ENCODE measurements around the gene HNRNPC. TPM values are rescaled to one million over a fixed set of nuclear protein-coding genes. Genes with fewer than 3 reads are reported as not detected.
"Not testable (repeated sequence)": the region's sequence is repeated elsewhere in the genome, so short reads cannot be mapped to it uniquely, and the experiment has no call there.

The HNRNPC gene
- polyA plus RNA-seq, 1 donor from 2014 or later = 1,176 TPM

DNA sequence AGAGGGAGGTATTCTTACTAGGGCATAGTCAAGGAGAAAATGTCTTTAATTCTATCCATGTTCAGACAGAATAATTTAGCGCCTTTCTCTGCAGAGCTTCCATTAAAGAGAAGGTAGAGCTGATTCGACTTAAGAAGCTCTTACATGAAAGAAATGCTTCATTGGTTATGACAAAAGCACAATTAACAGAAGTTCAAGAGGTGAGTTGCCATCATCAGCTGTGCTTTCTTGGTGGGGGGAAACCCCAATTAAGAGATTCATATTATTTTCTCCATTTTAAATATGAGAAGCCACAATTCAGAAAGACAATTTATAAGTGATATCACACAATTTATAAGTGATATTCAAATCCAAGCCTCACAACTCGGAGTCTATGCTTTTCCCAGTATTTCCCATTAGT, 38.4 kb upstream of the HNRNPC start:
- H3K4me2 ChIP-seq (ENCODE audit: low read length) = no peak overlapping the region

DNA sequence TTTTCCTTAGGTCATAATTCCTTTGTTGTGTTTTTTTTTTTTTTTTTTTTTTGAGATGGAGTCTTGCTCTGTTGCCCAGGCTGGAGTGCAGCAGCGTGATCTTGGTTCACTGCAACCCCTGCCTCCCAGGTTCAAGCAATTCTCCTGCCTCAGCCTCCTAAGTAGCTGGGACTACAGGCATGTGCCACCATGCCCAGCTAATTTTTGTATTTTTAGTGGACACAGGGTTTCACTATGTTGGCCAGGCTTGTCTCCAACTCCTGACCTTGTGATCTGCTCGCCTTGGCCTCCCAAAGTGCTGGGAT, 33.5 kb upstream of the HNRNPC start:
- not testable (repeated sequence) for H4K20me1 ChIP-seq (ENCODE audit: insufficient read depth); H2AFZ ChIP-seq (ENCODE audit: low read depth, low read length); H3K4me3 ChIP-seq (ENCODE audit: low read length); H3K9me2 ChIP-seq (ENCODE audit: insufficient read depth, low read length); H3K9me3 ChIP-seq (ENCODE audit: low read length); H3K36me3 ChIP-seq (ENCODE audit: insufficient read depth, low read length); H3K79me2 ChIP-seq (replicated peaks; ENCODE audit: insufficient read depth, low read length); H3F3A ChIP-seq (ENCODE audit: insufficient read depth, low read length, poor library complexity, severe bottlenecking); H3K27me3 ChIP-seq (ENCODE audit: insufficient read depth, low read depth, low read length); H3K9ac ChIP-seq (ENCODE audit: low read length); H3K27ac ChIP-seq (ENCODE audit: low read length); H3K4me2 ChIP-seq (ENCODE audit: low read length)

More for the DNA sequence above, 38.4 kb upstream of the HNRNPC start:
- Histone ChIP-seq H3K36me3 (ENCODE audit: insufficient read depth, low read length) (no peaks in the 10 kb centered on the region), H4K20me1 (ENCODE audit: insufficient read depth) (no peaks in the 10 kb centered on the region), H3K9me3 (ENCODE audit: low read length) (no peaks in the 10 kb centered on the region), H3K9me2 (ENCODE audit: insufficient read depth, low read length) (no peaks in the 10 kb centered on the region), H3K27ac (ENCODE audit: low read length) (no peak overlapping the region), H3F3A (ENCODE audit: insufficient read depth, low read length, poor library complexity, severe bottlenecking) (peaks cover 3% of the 10 kb centered on the region), H3K9ac (ENCODE audit: low read length) (no peak overlapping the region), H3K79me2 (replicated peaks; ENCODE audit: insufficient read depth, low read length) (no peaks in the 10 kb centered on the region), H3K4me3 (ENCODE audit: low read length) (no peak overlapping the region), H2AFZ (ENCODE audit: low read depth, low read length) (no peak overlapping the region), H3K27me3 (ENCODE audit: insufficient read depth, low read depth, low read length) (no peaks in the 10 kb centered on the region)
- TF ChIP-seq, protein P1, sequence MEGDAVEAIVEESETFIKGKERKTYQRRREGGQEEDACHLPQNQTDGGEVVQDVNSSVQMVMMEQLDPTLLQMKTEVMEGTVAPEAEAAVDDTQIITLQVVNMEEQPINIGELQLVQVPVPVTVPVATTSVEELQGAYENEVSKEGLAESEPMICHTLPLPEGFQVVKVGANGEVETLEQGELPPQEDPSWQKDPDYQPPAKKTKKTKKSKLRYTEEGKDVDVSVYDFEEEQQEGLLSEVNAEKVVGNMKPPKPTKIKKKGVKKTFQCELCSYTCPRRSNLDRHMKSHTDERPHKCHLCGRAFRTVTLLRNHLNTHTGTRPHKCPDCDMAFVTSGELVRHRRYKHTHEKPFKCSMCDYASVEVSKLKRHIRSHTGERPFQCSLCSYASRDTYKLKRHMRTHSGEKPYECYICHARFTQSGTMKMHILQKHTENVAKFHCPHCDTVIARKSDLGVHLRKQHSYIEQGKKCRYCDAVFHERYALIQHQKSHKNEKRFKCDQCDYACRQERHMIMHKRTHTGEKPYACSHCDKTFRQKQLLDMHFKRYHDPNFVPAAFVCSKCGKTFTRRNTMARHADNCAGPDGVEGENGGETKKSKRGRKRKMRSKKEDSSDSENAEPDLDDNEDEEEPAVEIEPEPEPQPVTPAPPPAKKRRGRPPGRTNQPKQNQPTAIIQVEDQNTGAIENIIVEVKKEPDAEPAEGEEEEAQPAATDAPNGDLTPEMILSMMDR (IDR thresholded peaks at IDR 0.05; ENCODE audit: poor library complexity, severe bottlenecking) = no peak
- TF ChIP-seq TAF1 (IDR thresholded peaks at IDR 0.05; ENCODE audit: low read depth) = no peak
- no peak for TF ChIP-seq POLR2AphosphoS5 (IDR thresholded peaks at IDR 0.05)
- TF ChIP-seq, protein P2, sequence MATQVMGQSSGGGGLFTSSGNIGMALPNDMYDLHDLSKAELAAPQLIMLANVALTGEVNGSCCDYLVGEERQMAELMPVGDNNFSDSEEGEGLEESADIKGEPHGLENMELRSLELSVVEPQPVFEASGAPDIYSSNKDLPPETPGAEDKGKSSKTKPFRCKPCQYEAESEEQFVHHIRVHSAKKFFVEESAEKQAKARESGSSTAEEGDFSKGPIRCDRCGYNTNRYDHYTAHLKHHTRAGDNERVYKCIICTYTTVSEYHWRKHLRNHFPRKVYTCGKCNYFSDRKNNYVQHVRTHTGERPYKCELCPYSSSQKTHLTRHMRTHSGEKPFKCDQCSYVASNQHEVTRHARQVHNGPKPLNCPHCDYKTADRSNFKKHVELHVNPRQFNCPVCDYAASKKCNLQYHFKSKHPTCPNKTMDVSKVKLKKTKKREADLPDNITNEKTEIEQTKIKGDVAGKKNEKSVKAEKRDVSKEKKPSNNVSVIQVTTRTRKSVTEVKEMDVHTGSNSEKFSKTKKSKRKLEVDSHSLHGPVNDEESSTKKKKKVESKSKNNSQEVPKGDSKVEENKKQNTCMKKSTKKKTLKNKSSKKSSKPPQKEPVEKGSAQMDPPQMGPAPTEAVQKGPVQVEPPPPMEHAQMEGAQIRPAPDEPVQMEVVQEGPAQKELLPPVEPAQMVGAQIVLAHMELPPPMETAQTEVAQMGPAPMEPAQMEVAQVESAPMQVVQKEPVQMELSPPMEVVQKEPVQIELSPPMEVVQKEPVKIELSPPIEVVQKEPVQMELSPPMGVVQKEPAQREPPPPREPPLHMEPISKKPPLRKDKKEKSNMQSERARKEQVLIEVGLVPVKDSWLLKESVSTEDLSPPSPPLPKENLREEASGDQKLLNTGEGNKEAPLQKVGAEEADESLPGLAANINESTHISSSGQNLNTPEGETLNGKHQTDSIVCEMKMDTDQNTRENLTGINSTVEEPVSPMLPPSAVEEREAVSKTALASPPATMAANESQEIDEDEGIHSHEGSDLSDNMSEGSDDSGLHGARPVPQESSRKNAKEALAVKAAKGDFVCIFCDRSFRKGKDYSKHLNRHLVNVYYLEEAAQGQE (IDR thresholded peaks at IDR 0.05; ENCODE audit: borderline replicate concordance) = no peak
- TF ChIP-seq SMC3 (conservative IDR thresholded peaks at IDR 0.05; ENCODE audit: poor library complexity) = no peak
- no peak for TF ChIP-seq RAD21 (conservative IDR thresholded peaks at IDR 0.05)
- no peak for TF ChIP-seq MXI1 (conservative IDR thresholded peaks at IDR 0.05; ENCODE audit: poor library complexity, severe bottlenecking)
- no peak for TF ChIP-seq EZH2 (IDR thresholded peaks at IDR 0.05; ENCODE audit: borderline replicate concordance, insufficient read depth, low read length, poor library complexity, severe bottlenecking)
- no peak for TF ChIP-seq EP300 (conservative IDR thresholded peaks at IDR 0.05; ENCODE audit: poor library complexity, severe bottlenecking)

All from neural cell (in vitro differentiated cells).